DMS79 (cell line): ENCODE results near the gene SEPTIN10.
"Not testable (repeated sequence)": the region's sequence is repeated elsewhere in the genome, so short reads cannot be mapped to it uniquely, and the experiment has no call there.

Experiments
- DNase-seq: peaks from one replicate; lab custom pipeline; 2025; lab: John Stamatoyannopoulos, UW

SEPTIN10 gene

DNA sequence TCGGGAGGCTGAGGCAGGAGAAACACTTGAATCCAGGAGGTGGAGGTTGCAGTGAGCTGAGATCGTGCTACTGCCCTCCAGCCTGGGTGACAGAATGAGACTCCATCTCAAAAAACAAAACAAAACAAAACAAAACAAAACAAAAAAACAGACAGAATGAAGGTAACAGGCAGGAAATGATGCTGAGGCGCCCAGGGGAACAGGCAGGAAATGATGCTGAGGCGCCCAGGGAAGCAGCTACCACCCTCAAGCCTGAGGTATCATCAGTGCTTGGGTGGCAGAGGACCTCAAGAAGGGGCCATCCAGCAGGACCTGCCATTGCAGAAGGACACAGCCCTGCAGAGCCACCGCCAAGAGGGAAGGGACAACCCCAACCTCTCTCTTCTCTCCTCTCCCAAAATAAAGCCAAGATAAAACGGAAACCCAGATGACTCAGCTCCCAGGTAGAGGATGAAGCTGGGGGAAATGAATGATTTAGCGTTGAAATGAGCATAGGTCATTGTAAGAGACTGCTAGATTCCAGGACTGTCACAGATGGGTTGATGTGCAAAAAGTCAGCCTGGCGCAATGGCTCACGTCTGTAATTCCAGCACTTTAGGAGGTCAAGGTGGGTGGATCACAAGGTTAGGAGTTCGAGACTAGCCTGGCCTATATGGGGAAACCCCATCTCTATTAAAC lies 19.7 kb upstream of the SEPTIN10 start:
- no peak for DNase-seq

DNA sequence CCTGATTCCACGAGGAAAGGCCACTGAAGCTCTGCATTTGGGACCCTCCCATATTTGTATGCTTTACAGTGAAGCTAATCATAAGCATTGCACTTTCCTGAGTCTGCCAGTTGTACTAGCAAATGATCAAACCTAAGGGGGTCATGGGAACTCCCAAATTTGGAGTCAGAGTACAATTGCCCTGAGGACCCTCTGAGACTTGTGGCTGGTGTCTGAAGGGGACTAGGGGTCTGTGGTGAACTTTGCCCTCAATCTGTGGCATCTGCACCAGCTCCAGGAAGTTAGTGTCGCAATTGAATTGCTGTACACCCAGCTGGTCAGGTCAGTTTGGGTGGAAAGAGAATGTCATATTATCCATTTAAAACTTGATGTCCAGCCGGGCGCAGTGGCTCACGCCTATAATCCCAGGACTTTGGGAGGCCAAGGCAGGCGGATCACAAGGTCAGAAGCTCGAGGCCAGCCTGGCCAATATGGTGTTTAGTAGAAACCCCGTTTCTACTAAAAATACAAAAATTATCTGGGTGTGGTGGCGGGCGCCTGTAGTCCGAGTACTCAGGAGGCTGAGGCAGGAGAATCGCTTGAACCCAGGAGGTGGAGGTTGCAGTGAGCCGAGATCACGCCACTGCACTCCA lies 18.5 kb upstream of the SEPTIN10 start:
- no peak for DNase-seq

DNA sequence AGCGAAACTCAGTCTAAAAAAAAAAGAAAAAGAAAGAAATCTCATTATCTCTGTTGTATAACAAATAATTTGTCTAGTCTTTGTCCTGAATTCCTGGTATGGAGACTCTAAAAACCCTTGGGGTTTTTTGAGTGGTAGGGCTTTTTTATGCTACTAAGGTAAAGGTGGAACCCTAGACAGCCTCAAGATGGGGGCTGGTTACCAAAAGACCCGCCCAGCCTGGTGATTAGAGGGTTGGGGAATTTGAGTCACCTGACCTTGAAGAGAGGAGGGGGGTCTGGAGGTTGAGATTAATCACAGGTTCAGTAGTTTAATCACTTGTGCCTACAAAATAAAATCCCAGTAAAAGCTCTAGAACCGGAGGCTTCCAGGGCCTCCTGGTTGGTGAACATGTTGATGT lies 18.0 kb upstream of the SEPTIN10 start:
- DNase-seq, result no peak

DNA sequence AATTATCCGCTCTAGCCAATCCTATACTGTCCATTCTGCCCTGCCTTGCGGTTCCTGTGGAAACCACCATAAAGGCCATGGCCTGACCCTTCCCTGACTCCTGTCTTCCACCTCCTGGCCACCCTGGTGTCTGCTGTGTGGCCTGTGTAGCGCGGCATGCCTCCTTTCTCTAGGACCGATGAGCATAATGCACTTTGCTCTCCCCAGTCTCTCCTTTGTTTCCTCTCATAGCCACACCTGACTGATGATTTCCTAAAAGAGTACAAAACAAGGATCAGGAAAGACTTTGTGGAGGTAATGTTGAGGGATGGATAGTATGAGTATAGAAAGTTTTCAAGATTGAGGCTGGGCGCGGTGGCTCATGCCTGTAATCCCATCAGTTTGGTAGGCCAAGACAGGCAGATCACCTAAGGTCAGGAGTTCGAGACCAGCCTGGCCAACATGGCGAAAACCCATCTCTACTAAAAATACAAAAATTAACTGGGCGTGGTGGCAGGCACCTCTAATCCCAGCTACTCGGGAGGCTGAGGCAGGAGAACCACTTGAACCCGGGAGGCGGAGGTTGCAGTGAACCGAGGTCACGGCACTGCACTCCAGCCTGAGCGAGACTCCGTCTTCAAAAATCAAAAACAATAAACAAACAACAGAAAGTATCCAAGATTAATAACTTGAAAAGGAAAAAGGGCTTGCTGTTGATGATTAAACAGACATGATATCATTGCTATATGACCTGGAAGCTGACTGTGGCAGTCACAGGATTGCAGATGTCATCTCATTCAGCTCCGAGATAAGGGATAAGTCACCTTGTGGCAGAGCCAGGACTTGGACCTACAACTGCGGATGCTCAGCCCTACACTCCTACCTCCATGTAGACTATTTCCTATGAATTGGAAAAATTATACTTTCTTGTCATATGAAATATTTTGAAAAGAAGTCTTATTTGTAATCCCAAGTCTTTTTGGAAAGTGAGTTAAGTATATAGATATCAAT lies 17.0 kb upstream of the SEPTIN10 start:
- DNase-seq, result no peak

DNA sequence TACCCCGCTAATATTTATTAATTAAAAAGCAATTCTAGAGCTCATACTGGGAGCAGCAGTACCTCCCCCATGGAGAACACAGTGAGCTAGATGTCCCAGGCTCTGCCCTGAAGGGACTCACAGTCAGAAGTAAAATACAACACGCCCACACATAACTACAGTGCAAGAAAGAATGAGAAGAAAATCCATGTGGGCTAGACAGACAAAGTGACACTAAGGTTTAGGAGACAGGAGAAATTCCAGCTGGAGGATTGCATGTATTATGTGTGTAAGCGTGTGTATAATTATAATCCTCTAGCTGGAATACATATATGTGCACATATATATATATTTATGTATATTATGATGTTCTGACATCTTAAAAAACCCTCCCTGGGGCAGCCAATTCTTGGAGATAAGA lies 16.1 kb upstream of the SEPTIN10 start:
- no peak for DNase-seq

DNA sequence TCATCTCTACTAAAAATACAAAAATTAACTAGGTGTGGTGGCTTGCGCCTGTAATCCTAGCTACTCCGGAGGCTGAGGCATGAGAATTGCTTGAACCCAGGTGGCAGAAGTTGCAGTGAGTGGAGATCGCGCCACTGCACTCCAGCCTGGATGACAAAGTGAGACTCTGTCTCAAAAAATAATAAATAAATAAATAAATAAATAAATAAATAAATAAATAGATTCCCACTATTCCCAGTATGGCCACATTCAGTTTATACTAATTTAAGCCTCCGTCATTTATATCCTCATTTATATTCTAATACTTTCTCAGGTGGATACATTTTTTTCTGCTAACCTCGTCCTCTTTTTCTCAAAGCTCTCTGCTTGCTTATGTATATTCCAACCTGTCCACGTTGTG lies 14.6 kb upstream of the SEPTIN10 start:
- not testable (repeated sequence) for DNase-seq

DNA sequence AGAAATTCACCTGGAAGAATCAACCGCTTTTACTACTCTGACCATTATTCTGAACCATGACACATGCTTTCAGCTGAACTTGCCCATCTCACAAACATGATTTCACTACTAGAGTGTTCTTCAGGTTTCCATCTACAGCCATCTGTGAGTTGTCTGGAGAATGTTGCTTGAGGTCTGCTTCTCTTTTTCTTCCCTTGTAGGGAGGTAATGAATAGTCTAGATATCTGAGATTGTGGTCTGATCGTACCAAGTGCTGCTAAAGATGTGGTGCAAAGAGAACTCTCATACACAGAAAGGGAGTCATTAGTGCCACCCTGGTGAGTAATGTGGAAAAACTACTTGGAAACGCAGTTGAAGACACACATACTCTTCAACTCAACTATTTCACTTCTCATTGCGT lies 10.6 kb upstream of the SEPTIN10 start:
- no peak for DNase-seq

DNA sequence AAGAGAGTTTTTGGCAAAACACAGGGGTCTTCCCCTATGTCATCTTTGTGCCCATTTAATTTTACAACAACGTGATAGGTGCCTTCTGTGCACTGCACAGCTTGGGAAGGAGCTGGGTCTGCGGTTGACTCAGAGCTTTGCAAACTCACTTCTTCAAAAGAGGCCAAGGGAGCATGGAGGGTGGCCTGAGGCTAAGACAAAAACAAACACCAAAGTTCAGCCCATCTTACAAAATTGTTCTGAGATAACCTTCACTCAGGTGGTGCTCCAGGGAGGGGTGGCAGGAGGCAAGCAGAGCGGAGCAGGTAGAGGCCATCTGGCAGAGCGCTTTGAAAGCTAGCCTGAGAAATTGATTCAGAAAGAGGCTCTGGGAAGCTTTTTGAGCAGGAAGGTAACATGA lies 10.2 kb upstream of the SEPTIN10 start:
- DNase-seq, result no peak

DNA sequence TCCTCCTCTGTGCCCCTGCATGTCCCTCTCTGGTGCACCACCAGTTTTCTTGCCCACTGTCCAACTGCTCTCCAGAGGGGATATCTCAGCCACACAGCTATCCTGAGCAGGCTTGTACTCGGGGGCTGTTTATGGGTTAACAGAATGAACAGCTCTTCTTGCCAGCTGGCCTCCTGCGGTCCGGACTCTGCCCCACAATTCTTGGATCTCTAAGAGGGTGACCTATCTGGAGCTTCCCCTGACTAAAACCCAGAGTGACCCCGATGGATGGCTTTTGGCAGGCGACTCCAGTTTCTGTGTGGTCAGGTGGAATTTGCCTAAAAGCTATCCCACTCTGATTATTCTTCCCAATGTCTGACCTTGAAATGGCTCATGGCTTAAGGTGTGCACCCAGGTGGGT lies 9.5 kb upstream of the SEPTIN10 start:
- DNase-seq, result no peak

DNA sequence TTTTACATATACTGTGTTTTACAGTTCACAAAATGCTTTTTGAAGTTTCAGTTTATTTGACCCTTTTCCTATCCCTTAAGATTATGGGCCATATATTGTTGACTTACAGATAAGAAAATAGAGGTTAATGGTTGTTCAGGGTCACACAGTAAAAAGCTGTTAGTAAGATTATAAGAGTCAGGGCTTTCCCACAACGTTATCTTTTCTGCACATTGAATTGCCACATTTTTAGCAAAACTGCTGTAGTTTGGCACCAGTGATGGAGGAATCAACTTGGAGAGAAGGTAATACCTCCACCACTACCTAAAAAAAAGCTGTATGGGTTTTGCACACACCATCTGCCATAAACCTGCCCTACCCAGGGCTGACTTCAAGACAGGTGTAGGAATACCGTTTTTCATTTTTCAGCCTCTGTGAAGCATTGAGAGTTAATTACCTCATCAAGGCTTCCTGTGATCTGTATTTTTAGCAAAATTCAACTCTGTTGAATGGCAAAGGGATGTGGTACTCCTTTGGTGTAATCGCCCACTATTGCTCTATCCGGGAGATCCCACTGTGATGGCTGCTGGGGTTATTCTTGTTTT lies 5.4 kb upstream of the SEPTIN10 start:
- DNase-seq, result no peak

DNA sequence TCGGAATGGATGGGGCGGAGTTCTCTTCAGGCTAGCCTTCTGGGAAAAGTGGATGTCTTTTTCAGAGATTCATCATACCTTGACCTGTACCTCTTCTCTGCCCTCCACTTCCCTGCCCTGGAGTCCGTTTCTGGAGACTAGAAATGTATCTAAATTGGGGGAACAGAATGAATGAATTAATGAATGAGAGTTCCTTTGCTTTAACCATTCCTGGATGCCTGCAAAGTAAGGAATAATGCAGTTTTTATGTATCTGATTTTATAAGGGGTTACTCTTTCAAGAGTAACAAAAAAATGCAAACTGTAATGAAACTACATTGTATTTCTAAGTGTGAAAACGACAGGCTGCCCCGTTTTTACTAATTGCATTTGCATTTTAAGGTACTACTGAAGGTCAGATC lies 2.4 kb upstream of the SEPTIN10 start:
- no peak for DNase-seq

DNA sequence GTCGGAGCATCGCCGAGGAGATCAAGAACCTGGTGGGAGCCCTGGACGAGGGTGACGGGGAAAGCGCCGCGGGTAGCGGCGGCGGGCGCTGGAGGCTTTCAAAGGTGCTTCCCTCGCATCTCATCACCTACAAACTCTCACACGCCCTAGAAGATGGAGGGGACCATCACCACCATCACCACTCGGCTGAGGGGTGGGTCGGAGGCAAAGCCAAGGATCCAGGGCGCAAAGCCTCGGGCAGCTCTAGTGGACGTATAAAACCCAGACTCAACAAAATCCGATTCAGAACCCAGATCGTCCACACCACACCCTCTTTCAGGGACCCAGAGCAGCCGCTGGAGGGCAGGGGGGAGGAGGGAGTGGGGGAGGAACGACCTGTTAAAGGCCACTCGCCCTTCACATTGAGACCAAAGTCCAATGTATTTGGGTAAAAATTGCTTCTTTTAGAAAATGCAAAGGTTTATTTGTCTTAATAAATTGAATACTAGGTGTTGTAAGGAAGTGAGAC lies 1.9 kb upstream of the SEPTIN10 start:
- DNase-seq, result no peak

DNA sequence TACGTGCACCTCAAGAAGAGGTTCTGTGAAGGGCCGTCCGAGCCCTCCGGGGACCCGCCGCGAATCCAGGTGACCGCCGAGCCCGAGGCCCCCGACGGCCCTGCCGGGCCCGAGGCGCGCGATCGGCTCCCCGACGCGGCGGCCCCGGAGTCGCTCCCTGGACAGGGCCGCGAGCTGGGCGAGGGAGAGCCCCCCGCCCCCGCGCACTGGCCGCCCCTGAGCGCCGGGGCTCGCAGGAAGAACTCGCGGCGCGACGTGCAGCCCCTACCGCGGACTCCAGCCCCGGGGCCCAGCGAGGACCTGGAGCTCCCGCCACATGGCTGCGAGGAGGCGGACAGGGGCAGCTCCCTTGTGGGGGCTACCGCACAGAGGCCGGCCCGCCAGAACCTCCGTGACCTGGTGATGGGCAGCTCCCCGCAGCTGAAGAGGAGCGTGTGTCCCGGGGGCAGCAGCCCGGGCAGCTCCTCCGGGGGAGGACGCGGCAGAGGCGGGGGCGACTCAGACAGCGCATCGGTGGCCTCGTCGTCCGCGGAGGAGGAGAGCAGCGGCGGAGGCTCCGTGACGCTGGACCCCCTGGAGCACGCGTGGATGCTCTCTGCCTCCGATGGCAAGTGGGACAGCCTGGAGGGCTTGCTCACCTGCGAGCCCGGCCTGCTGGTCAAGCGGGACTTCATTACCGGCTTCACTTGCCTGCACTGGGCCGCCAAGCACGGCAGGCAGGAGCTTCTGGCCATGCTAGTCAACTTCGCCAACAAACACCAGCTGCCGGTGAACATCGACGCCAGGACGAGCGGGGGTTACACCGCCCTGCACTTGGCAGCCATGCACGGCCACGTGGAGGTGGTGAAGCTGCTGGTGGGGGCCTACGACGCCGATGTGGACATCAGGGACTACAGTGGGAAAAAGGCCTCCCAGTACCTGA lies 1.2 kb upstream of the SEPTIN10 start:
- DNase-seq, result no peak

DNA sequence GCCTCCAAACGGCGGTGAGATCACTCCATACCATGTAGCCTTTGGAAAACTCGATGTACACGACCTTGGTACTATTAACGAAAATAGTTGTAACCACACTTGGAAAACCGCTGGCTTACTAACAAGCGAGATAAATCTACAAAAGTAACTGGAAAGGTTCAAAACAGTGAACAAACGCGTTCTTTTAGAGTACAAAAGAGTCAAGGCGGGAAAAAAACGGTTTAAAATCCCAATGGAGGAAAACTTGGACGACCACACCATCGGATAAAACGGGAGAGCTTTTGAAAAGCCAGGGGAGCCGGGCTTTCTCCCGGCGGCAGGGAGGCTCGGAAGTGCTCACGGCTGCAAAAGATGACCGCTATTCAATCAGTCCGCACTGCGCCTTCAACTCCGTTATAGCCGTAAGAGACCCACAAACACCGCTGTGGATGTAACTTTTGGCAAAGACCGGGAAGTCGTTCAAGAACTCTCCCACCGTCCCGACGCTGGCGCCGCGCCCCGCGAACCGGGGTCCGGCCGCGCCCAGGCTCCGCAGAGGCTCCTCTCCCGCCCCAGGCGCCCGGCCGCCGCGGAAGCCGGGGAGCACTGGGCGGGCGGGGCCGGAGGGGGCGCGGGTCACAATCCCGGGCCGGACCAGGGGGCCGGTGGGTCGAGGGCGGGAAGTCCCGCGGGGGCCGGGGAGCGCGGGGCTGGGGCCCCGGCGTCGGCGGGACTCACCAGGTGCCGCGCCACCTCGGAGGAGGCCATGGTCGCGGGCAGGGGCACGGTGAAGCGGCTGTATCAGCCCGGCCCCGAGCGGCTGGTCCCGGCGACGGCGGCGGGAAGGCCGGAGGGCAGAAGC lies 465 bp downstream of the SEPTIN10 start:
- DNase-seq, result no peak

DNA sequence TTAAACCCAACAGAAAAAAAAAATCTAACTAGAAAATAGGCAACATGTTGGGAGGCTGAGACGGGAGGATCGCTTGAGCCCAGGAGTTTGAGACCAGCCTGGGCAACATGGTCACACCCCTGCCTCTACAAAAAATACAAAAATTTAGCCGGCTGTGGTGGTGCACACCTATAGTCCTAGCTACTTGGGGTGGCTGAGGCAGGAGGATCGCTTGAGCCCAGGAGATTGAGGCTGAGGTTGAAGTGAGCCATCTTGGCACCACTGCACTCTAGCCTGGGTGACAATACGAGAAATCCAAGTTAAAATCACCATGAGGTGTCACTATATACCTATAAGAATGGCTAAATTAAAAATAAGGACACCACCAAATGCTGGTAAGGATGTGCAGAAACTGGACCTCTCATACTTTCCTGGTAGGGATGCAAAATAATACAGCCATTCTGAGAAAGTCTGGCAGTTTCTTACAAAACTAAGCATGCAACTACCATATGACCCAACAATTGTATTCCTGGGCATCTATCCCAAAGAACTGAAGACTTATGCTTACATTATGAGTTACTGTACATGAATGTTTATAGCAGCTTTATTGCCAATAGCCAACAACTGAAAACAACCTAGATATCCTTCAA lies 2.2 kb downstream of the SEPTIN10 start:
- no peak for DNase-seq

DNA sequence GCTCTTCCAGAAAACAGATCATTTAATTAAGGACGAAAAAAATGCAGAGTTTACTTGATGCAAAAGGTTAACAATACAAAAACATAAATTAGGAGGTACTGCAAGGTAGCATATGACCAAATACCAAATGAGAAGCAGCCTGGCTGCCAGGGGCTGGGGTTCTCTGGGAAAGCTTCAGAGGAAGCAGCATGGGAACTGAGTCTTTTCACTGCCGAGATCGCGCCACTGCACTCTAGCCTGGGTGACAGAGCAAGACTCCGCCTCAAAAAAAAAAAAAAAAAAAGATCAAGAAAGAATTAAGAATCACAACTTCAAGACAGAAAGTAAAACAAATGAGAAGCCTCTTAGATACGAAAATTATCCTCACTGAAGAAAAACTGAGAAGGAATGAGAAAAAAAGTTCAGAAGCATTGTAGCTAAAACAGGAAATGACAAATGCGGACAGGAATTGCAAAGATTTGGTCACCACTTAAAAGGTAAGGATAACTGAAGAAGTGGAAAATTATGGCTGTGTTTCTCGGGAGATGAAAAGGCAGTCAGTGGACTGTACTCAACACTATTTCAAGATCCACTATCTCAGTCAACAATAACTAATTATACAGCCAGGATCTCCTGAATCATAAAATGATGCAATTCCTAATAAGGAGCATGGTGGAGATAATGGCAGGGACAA lies 4.3 kb downstream of the SEPTIN10 start:
- DNase-seq, result no peak

DNA sequence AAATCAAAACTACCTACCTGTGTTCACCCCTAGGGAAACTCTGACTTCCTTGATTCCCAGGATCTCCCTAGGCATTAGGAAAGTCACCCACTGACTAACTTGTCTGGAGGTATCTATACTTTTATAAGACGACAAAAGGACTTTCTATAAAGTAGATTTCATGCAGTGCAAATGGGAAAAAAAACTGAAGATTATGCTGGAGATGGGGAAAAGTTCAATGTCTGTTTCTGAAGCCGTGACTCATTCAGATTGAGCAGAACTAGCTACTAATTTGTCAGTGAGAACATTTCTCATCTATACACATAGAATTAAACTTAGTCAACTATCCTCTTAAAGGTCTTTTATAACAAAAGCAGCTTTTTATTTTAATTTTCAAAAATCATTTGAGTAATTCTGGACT lies 6.0 kb downstream of the SEPTIN10 start:
- DNase-seq, result no peak

DNA sequence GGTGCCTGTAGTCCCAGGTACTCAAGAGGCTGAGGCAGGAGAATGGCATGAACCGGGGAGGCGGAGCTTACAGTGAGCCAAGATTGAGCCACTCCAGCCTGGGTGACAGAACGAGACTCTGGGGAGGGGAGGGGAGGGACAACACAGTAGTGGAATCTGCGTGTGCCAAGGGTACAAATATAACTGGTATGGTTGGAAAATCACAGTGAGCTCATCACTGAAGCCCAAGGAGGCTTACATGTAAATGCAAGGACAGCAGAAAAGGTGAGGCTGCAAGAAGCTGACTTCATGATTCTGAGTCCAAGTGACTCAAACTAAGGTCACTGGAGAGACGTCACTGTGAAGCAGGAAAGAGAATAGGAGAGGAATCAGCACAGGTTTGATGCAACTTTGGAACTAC lies 9.2 kb downstream of the SEPTIN10 start:
- DNase-seq, result no peak

DNA sequence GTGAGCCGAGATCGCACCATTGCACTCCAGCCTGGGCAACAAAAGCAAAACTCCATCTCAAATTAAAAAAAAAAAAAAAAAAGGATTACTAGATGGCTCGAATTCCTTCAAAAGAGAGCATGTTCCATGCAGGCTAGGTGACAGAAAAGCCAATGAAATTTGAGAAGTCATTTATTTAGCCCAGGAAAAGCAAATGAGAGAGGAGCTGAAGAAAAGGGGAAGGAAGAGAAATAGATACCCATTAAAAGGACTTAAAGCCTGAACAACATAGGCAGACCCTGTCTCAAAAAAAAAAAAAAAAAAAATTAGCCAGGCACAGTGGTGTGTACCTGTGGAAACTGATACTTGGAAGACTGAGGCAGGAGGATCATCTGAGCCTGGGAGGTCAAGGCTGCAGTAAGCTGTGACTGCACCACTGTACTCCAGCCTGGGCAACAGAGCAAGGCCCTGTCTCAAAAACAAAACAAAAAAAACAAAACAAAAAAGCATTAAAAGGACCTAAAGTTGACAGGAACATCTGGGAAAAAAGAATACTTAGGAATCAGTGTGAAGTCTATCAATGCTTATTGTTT lies 11.1 kb downstream of the SEPTIN10 start:
- no peak for DNase-seq
